ENCODE measurements around the gene PRIMA1. TPM values are rescaled to one million over a fixed set of nuclear protein-coding genes. Genes with fewer than 3 reads are reported as not detected.

PRIMA1 gene
- total RNA-seq, 1 experiment from 2014 or later, result 0.26 TPM

DNA sequence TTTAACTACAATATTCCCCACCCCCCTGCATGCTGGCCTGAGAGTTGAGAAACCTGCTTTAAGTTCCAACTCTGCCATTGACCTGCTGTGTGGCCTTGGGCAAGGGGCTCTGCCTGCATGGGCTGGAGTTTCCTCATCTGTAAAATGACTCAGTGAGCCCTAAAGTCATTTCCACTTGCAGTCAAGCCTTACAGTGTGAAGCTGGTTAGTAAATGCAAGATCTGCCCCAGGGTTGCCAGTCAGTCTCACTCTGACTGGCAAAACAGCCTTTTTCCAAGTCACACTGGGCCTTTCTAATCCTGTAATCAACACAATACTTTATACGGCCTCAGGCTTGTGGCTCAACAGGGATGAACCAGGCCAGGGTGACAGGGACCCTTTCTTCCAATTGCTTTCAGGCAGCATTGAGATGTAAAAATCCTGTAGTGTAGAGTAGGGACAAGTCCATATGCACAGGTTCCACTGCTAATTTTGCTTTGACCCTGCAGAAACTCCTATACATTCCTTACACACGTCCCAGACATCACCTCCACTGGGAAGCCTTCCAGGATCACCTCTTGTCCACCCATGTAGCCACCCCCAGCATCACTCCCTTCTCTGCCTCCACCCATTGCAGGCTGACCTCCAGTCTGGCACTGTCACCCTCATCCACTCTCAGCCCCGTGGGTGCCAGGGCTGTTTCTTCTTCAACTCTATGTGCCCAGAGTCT is 42.6 kb upstream of the PRIMA1 start:
- Histone ChIP-seq H3K4me3 (ENCODE audit: low read depth in 2 of 2, low read length in 2 of 2) (no peak overlapping the region), H3K9me3 (ENCODE audit: control insufficient read depth, insufficient read depth, low read depth, low read length) (no peaks in the 10 kb centered on the region), H3K27me3 (ENCODE audit: control insufficient read depth, insufficient read depth, low read length) (no peaks in the 10 kb centered on the region; the same call in 1 of the 2 replicates), H3K4me1 (ENCODE audit: control insufficient read depth, insufficient read depth, low read length) (no peaks in the 10 kb centered on the region), H3K36me3 (ENCODE audit: control insufficient read depth, insufficient read depth, low read length) (no peaks in the 10 kb centered on the region), H3K27ac (ENCODE audit: low read length) (no peak overlapping the region)
- BruUV-seq (replicated peaks), result no TSS peak
- ATAC-seq (no peak), DNase-seq (ENCODE audit: low read depth, low spot score) (no peak)
- POLR2A ChIA-PET, result no interaction called here
- TF ChIP-seq, protein P1, sequence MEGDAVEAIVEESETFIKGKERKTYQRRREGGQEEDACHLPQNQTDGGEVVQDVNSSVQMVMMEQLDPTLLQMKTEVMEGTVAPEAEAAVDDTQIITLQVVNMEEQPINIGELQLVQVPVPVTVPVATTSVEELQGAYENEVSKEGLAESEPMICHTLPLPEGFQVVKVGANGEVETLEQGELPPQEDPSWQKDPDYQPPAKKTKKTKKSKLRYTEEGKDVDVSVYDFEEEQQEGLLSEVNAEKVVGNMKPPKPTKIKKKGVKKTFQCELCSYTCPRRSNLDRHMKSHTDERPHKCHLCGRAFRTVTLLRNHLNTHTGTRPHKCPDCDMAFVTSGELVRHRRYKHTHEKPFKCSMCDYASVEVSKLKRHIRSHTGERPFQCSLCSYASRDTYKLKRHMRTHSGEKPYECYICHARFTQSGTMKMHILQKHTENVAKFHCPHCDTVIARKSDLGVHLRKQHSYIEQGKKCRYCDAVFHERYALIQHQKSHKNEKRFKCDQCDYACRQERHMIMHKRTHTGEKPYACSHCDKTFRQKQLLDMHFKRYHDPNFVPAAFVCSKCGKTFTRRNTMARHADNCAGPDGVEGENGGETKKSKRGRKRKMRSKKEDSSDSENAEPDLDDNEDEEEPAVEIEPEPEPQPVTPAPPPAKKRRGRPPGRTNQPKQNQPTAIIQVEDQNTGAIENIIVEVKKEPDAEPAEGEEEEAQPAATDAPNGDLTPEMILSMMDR (IDR thresholded peaks at IDR 0.05), result no peak
- TF ChIP-seq SIN3A (IDR thresholded peaks at IDR 0.05; ENCODE audit: borderline replicate concordance, insufficient read depth, low read depth, low read length) (no peak), TCF7L2 (IDR thresholded peaks at IDR 0.05; ENCODE audit: low read depth, low read length) (no peak), POLR2AphosphoS5 (IDR thresholded peaks at IDR 0.05; ENCODE audit: low read depth, low read length) (no peak)
- TF ChIP-seq, protein P2, sequence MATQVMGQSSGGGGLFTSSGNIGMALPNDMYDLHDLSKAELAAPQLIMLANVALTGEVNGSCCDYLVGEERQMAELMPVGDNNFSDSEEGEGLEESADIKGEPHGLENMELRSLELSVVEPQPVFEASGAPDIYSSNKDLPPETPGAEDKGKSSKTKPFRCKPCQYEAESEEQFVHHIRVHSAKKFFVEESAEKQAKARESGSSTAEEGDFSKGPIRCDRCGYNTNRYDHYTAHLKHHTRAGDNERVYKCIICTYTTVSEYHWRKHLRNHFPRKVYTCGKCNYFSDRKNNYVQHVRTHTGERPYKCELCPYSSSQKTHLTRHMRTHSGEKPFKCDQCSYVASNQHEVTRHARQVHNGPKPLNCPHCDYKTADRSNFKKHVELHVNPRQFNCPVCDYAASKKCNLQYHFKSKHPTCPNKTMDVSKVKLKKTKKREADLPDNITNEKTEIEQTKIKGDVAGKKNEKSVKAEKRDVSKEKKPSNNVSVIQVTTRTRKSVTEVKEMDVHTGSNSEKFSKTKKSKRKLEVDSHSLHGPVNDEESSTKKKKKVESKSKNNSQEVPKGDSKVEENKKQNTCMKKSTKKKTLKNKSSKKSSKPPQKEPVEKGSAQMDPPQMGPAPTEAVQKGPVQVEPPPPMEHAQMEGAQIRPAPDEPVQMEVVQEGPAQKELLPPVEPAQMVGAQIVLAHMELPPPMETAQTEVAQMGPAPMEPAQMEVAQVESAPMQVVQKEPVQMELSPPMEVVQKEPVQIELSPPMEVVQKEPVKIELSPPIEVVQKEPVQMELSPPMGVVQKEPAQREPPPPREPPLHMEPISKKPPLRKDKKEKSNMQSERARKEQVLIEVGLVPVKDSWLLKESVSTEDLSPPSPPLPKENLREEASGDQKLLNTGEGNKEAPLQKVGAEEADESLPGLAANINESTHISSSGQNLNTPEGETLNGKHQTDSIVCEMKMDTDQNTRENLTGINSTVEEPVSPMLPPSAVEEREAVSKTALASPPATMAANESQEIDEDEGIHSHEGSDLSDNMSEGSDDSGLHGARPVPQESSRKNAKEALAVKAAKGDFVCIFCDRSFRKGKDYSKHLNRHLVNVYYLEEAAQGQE (IDR thresholded peaks at IDR 0.05; ENCODE audit: insufficient read depth in 1 of 2, low read depth in 2 of 2, low read length in 1 of 2), result no peak
- intact Hi-C loops (cut with micrococcal nuclease; ENCODE audit: unreplicated experiment) (no loop called here), in situ Hi-C loops (cut with HindIII; ENCODE audit: low pct_unique_long_range_greater_than_20kb, low sequenced_read_pairs) (no loop called here)
- CTCF ChIA-PET, result no interaction called here

DNA sequence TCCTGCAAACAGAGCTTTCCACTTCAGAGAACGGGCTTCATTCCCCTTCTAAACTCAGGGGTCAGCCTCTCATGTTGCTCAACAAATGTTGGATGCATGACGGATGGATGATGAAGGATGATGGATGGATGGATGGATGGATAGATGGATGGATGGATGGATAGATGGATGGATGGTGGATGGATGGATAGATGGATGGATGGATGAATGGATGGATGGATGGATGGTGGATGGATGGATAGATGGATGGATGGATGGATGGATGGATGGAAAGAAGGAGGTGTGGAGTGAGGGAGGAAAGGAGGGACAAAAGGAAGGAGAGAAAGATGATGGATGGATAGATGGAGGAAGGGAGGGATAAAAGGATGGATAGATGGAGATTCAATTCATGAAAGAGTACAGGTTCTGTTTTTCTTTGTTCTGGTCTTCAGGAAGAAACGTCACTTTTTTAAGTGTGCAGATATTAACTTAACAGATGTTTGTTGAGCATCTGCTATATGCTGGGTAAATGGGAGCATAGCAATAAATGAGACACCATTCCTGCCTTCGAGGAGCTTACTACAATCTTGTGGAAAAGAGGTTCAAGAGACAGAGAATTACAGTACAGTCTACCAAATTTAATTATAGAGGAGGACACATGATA is 41.7 kb upstream of the PRIMA1 start:
- ChIA-PET POLR2A (no interaction called here), CTCF (interaction anchor here (0.7 kb wide), 1 partner anchor 772 kb away, joined by 8 read pairs; no protein-coding TSS in a partner anchor)
- no TSS peak for BruUV-seq (replicated peaks)
- no peak for DNase-seq (ENCODE audit: low read depth, low spot score)
- H3K9me3 ChIP-seq (ENCODE audit: control insufficient read depth, insufficient read depth, low read depth, low read length), result no peaks in the 10 kb centered on the region
- H3K27ac ChIP-seq (ENCODE audit: low read length), result no peak overlapping the region
- ATAC-seq, result no peak
- no peaks in the 10 kb centered on the region for H3K27me3 ChIP-seq (ENCODE audit: control insufficient read depth, insufficient read depth, low read length)
- in situ Hi-C loops (cut with HindIII; ENCODE audit: low pct_unique_long_range_greater_than_20kb, low sequenced_read_pairs) (no loop called here), intact Hi-C loops (cut with micrococcal nuclease; ENCODE audit: unreplicated experiment) (no loop called here)
- no peak overlapping the region for H3K4me3 ChIP-seq (ENCODE audit: low read depth in 2 of 2, low read length in 2 of 2)
- TF ChIP-seq SIN3A (IDR thresholded peaks at IDR 0.05; ENCODE audit: borderline replicate concordance, insufficient read depth, low read depth, low read length), result no peak
- no peak for TF ChIP-seq POLR2AphosphoS5 (IDR thresholded peaks at IDR 0.05; ENCODE audit: low read depth, low read length)
- TF ChIP-seq, protein P2 (IDR thresholded peaks at IDR 0.05; ENCODE audit: insufficient read depth in 1 of 2, low read depth in 2 of 2, low read length in 1 of 2), result no peak
- TF ChIP-seq, protein P1 (IDR thresholded peaks at IDR 0.05), result no peak
- TF ChIP-seq TCF7L2 (IDR thresholded peaks at IDR 0.05; ENCODE audit: low read depth, low read length), result no peak
- H3K4me1 ChIP-seq (ENCODE audit: control insufficient read depth, insufficient read depth, low read length), result no peaks in the 10 kb centered on the region
- H3K36me3 ChIP-seq (ENCODE audit: control insufficient read depth, insufficient read depth, low read length), result no peaks in the 10 kb centered on the region

All from Panc1 (cell line).